Measurements from ENCODE around the gene DAPK1. TPM values are rescaled to one million over a fixed set of nuclear protein-coding genes. Genes with fewer than 3 reads are reported as not detected.
A peak's percentile ranks its signal among the peaks of the same experiment; 100 is the strongest.

The DAPK1 gene
- total RNA-seq, 1 donor from 2014 or later = 24.6 TPM

DNA sequence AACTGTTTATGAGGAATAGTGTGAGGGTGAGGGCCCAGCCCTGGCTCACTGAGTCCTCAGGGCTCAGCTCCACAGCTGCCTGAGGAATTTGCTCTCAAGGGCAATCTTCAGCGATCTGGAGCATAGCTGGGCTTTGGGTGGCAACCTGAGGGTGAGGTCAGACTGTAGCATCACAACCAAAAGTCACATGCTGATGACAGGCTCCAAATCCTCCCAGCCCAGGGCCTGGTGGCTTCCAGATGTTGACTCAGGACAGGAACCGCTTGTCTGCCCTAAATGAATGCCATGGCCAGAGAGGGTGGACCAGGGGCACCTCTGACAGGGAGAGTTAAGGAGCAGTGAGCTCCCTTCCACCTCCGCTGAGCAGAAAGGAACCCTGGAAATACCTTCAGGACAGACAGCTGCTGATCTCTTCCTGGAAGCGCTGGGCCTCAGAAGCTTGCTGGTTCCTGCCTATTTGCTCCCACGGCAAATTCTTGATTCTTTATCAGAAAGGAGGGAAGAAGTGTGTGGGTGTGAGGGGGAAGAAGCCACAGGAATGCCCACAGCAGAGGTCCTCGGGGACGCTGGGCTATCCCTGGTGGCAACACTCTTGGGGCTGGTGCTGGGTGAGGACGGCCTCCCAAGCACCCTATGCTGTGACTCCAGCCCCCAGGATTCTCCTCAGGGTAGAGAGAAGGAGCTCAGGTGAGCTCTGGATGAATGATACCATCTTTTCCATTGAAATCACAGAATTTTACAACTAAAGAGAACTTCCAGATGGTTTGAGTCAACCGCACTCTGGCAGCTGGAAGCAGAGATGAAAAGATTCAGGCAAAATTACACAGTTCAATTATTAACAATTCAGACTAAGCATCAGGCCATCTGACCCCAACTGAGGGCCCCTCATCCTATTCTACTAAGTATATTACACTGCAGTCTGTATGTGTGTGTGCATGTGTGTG is 214.5 kb downstream of the DAPK1 start:
- TF ChIP-seq CTCF (IDR thresholded peaks at IDR 0.05) = no peak
- no peak for TF ChIP-seq POLR2A (IDR thresholded peaks at IDR 0.05)
- TF ChIP-seq POLR2AphosphoS5 (IDR thresholded peaks at IDR 0.05; ENCODE audit: insufficient read depth in 1 of 2, low read depth in 1 of 2) = no peak
- Histone ChIP-seq H3K27me3 (no peaks in the 10 kb centered on the region), H3K36me3 (no peaks in the 10 kb centered on the region), H3K9me3 (no peaks in the 10 kb centered on the region), H3K4me1 (peaks cover 12% of the 10 kb centered on the region), H3K27ac (peak overlapping the region; percentile 11), H3K4me3 (no peak overlapping the region)
- intact Hi-C loops (cut with DNase I) = no loop called here
- DNase-seq (ENCODE audit: extremely low spot score in 2 of 2) = no peak

DNA sequence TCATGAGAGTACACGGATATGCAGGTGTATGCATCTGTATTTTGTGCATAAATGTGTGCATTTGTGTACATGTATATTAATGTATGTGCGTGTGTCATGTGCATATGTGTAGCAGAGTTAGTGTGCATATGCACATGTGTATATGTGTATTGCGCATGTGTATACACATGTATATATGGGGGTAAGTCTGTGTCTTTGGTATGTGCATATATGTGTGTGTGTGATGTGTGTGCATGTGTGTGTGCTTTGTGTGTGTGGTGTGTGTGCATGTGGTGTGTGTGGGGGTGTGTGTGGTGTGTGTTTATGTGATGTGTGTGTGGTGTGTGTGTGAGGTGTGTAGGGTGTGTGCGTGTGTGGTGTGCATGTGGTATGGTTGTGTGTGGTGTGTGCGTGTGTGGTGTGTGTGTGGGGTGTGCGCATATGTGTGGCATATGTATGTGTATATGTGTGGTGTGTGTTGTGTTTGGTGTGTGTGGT is 215.2 kb downstream of the DAPK1 start:
- no peaks in the 10 kb centered on the region for H3K36me3 ChIP-seq
- intact Hi-C loops (cut with DNase I) = no loop called here

GRCh38 chr9:87713278-87713987 is 215.8 kb downstream of the DAPK1 start:
- Histone ChIP-seq H3K4me1 (peaks cover 12% of the 10 kb centered on the region), H3K4me3 (no peak overlapping the region), H3K36me3 (no peaks in the 10 kb centered on the region), H3K27ac (peak overlapping the region; percentile 78), H3K27me3 (no peaks in the 10 kb centered on the region), H3K9me3 (no peaks in the 10 kb centered on the region)
- intact Hi-C loops (cut with DNase I) = no loop called here
- peak in 1 of 2 donors; percentile 99 for DNase-seq (ENCODE audit: extremely low spot score in 2 of 2)
- TF ChIP-seq POLR2AphosphoS5 (IDR thresholded peaks at IDR 0.05; ENCODE audit: insufficient read depth in 1 of 2, low read depth in 1 of 2) (peak; percentile 82 to 91), POLR2A (IDR thresholded peaks at IDR 0.05) (no peak)

More for the DNA sequence above, 215.2 kb downstream of the DAPK1 start:
- Histone ChIP-seq H3K4me3 (no peak overlapping the region), H3K27me3 (no peaks in the 10 kb centered on the region), H3K4me1 (peaks cover 12% of the 10 kb centered on the region), H3K9me3 (no peaks in the 10 kb centered on the region), H3K27ac (peak overlapping the region; percentile 78)
- no peak for DNase-seq (ENCODE audit: extremely low spot score in 2 of 2)
- TF ChIP-seq POLR2AphosphoS5 (IDR thresholded peaks at IDR 0.05; ENCODE audit: insufficient read depth in 1 of 2, low read depth in 1 of 2) (no peak), CTCF (IDR thresholded peaks at IDR 0.05) (no peak), POLR2A (IDR thresholded peaks at IDR 0.05) (no peak)

- Histone ChIP-seq H3K4me1 (peaks cover 12% of the 10 kb centered on the region), H3K27me3 (no peaks in the 10 kb centered on the region), H3K4me3 (no peak overlapping the region), H3K9me3 (no peaks in the 10 kb centered on the region), H3K27ac (peak overlapping the region; percentile 78), H3K36me3 (no peaks in the 10 kb centered on the region)
- DNase-seq (ENCODE audit: extremely low spot score in 2 of 2) = no peak
- no peak for TF ChIP-seq POLR2A (IDR thresholded peaks at IDR 0.05)
- no peak for TF ChIP-seq CTCF (IDR thresholded peaks at IDR 0.05)
- no peak for TF ChIP-seq POLR2AphosphoS5 (IDR thresholded peaks at IDR 0.05; ENCODE audit: insufficient read depth in 1 of 2, low read depth in 1 of 2)
- intact Hi-C loops (cut with DNase I) = no loop called here
Measured at GRCh38 chr9:87713988-87714330, 216.3 kb downstream of the DAPK1 start.

- Histone ChIP-seq H3K4me3 (no peak overlapping the region), H3K4me1 (peaks cover 12% of the 10 kb centered on the region), H3K36me3 (no peaks in the 10 kb centered on the region), H3K9me3 (no peaks in the 10 kb centered on the region), H3K27me3 (no peaks in the 10 kb centered on the region), H3K27ac (peak overlapping the region; percentile 7)
- TF ChIP-seq POLR2AphosphoS5 (IDR thresholded peaks at IDR 0.05; ENCODE audit: insufficient read depth in 1 of 2, low read depth in 1 of 2) (no peak), POLR2A (IDR thresholded peaks at IDR 0.05) (no peak), CTCF (IDR thresholded peaks at IDR 0.05) (no peak)
- no peak for DNase-seq (ENCODE audit: extremely low spot score in 2 of 2)
- intact Hi-C loops (cut with DNase I) = no loop called here
Measured at GRCh38 chr9:87714819-87715218, 217.2 kb downstream of the DAPK1 start.

Measured in vagina (tissue), 2 donors.